ENCODE measurements around the gene LEKR1. TPM values are rescaled to one million over a fixed set of nuclear protein-coding genes. Genes with fewer than 3 reads are reported as not detected.

Gene LEKR1
- total and polyA plus RNA-seq, 9 of the 15 experiments (the other 6 are each of a cell fraction or from before 2014, with no cell fraction given), result 0.76 to 1.8 (median 1.2) TPM

- H3K27ac ChIP-seq (ENCODE audit: extremely low read depth, low read depth, low read length), result no peak overlapping the region
- ChIA-PET POLR2A (interaction anchor here (1.1 kb wide), 1 partner anchor 12 kb away, joined by 3 read pairs; no protein-coding TSS in a partner anchor), CTCF (ENCODE audit: low intra/inter-chr PET ratio) (no interaction called here)
- no peak overlapping the region for H2AFZ ChIP-seq (ENCODE audit: low read depth, low read length)
- TF ChIP-seq CEBPB (tag; IDR thresholded peaks at IDR 0.05), result peak; percentile 62; the same call in 1 of the 2 replicates
- TF ChIP-seq MEIS2 (IDR thresholded peaks at IDR 0.05; ENCODE audit: partially characterized antibody), result no peak
- TF ChIP-seq CEBPG (CRISPR knock-in tag; IDR thresholded peaks at IDR 0.05), result no peak
- peak in 1 of 2 experiments; percentile 55; a peak in 2 of 4 replicates for TF ChIP-seq CEBPG (tag; conservative IDR thresholded peaks at IDR 0.05 in 1 of 2, IDR thresholded peaks at IDR 0.05 in 1 of 2)
- no peaks in the 10 kb centered on the region for H3K9me1 ChIP-seq (ENCODE audit: control insufficient read depth, insufficient read depth, low read length)
- H4K20me1 ChIP-seq (replicated peaks; ENCODE audit: control insufficient read depth, insufficient read depth, low read length), result no peaks in the 10 kb centered on the region
- no peak overlapping the region for H3K4me3 ChIP-seq
- FAIRE-seq (no peak), ATAC-seq (no peak), DNase-seq (ENCODE audit: extremely low read depth in 1 of 4, low spot score in 3 of 4) (no peak)
- no peaks in the 10 kb centered on the region for H3K4me1 ChIP-seq (replicated peaks in 1 of 2; ENCODE audit: control insufficient read depth in 2 of 2, insufficient read depth in 2 of 2, low read length in 2 of 2)
- in situ Hi-C loops (cut with MboI), result no loop called here
- H3K27me3 ChIP-seq (ENCODE audit: control insufficient read depth in 2 of 2, insufficient read depth in 2 of 2, low read length in 2 of 2), result no peaks in the 10 kb centered on the region
- H3K9me3 ChIP-seq (replicated peaks; ENCODE audit: control insufficient read depth, insufficient read depth, low read depth, low read length), result no peaks in the 10 kb centered on the region
- intact Hi-C loops (cut with micrococcal nuclease), result no loop called here
- no peak overlapping the region for H3K4me2 ChIP-seq (ENCODE audit: insufficient read depth, low read length)
- no TSS peak for BruUV-seq (replicated peaks)
- no peaks in the 10 kb centered on the region for H3K36me3 ChIP-seq (ENCODE audit: control insufficient read depth, insufficient read depth, low read length)
- no peak overlapping the region for H3K9ac ChIP-seq (ENCODE audit: insufficient read depth in 1 of 2, low read depth in 2 of 2, low read length in 2 of 2)
- no peaks in the 10 kb centered on the region for H3K79me2 ChIP-seq (ENCODE audit: control insufficient read depth, insufficient read depth, low read length)
- 71% methylated on average over 2 of the region's 2 CpGs for WGBS (ENCODE audit: insufficient coverage, low coverage, missing lambda C conversion rate)
Measured at GRCh38 chr3:156938724-156939123, 112.6 kb downstream of the LEKR1 start.

DNA sequence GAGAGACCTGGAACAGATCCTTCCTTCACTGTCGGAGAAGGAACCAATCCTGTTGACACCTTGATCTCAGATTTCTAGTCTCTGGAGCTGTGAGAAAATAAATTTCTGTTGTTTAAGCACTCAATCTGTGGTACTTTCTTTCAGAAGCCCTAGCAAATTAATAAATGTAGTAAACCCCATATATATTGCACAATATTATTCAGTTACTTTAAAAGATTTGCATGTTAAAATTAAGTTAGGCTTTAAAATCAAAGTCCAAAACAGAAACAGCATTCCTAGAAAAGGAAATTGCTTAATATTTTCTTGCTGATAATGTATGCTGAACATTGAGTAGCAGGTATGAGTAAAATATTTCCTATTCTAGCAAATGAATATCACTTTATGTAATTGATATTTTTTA, 113.2 kb downstream of the LEKR1 start:
- no TSS peak for BruUV-seq (replicated peaks)
- H3K9ac ChIP-seq (ENCODE audit: insufficient read depth in 1 of 2, low read depth in 2 of 2, low read length in 2 of 2), result no peak overlapping the region
- H3K4me3 ChIP-seq, result no peak overlapping the region
- 25% methylated on average over 1 of the region's 1 CpG for WGBS (ENCODE audit: insufficient coverage, low coverage, missing lambda C conversion rate)
- H3K27me3 ChIP-seq (ENCODE audit: control insufficient read depth in 2 of 2, insufficient read depth in 2 of 2, low read length in 2 of 2), result no peaks in the 10 kb centered on the region
- intact Hi-C loops (cut with micrococcal nuclease) (no loop called here), in situ Hi-C loops (cut with MboI) (no loop called here)
- POLR2A ChIA-PET, result interaction anchor here (1.1 kb wide), 1 partner anchor 12 kb away, joined by 3 read pairs; no protein-coding TSS in a partner anchor
- H3K4me1 ChIP-seq (replicated peaks in 1 of 2; ENCODE audit: control insufficient read depth in 2 of 2, insufficient read depth in 2 of 2, low read length in 2 of 2), result no peaks in the 10 kb centered on the region
- TF ChIP-seq CEBPB (tag; IDR thresholded peaks at IDR 0.05) (peak; percentile 24; the same call in 1 of the 2 replicates), CBFA2T2 (conservative IDR thresholded peaks at IDR 0.05) (no peak), CEBPG (CRISPR knock-in tag; IDR thresholded peaks at IDR 0.05) (no peak), CEBPG (tag; conservative IDR thresholded peaks at IDR 0.05 in 1 of 2, IDR thresholded peaks at IDR 0.05 in 1 of 2) (peak in 1 of 2 experiments; percentile 63; a peak in 3 of 4 replicates)
- FAIRE-seq, result no peak
- no peaks in the 10 kb centered on the region for H3K79me2 ChIP-seq (ENCODE audit: control insufficient read depth, insufficient read depth, low read length)
- H3K9me1 ChIP-seq (ENCODE audit: control insufficient read depth, insufficient read depth, low read length), result no peaks in the 10 kb centered on the region
- no peak for ATAC-seq
- CTCF ChIA-PET (ENCODE audit: low intra/inter-chr PET ratio), result no interaction called here
- no peak overlapping the region for H3K4me2 ChIP-seq (ENCODE audit: insufficient read depth, low read length)
- H3K27ac ChIP-seq (ENCODE audit: extremely low read depth, low read depth, low read length), result no peak overlapping the region
- H3K9me3 ChIP-seq (replicated peaks; ENCODE audit: control insufficient read depth, insufficient read depth, low read depth, low read length), result no peaks in the 10 kb centered on the region
- DNase-seq (ENCODE audit: extremely low read depth in 1 of 4, low spot score in 3 of 4), result no peak
- H2AFZ ChIP-seq (ENCODE audit: low read depth, low read length), result no peak overlapping the region
- no peaks in the 10 kb centered on the region for H3K36me3 ChIP-seq (ENCODE audit: control insufficient read depth, insufficient read depth, low read length)
- H4K20me1 ChIP-seq (replicated peaks; ENCODE audit: control insufficient read depth, insufficient read depth, low read length), result no peaks in the 10 kb centered on the region

All from K562 (cell line).